Trophoblast cell (in vitro differentiated cells and primary cell): Measurements from ENCODE around the gene CD160.

Experiments
- DNase-seq, 2 donors: peaks; one replicate each; pipeline ENCODE4 v3.0.0-alpha.2; 2016
- H2AFZ ChIP-seq: 2 replicates; pipeline ENCODE4 v1.6.1; 2013; ENCODE audit warnings: low read length, moderate library complexity, mild to moderate bottlenecking; ENCODE audit not compliant: insufficient read depth, poor library complexity
- H2AK5ac ChIP-seq: 2 replicates; pipeline ENCODE4 v1.6.1; 2013; ENCODE audit warnings: mild to moderate bottlenecking, low read length
- H2BK120ac ChIP-seq: 2 replicates; pipeline ENCODE4 v1.6.1; 2013; ENCODE audit warnings: low read length, mild to moderate bottlenecking, moderate library complexity; ENCODE audit not compliant: insufficient read depth, poor library complexity
- H2BK12ac ChIP-seq: 2 replicates; pipeline ENCODE4 v1.6.1; 2013; ENCODE audit warnings: mild to moderate bottlenecking, low read length, moderate library complexity
- H2BK5ac ChIP-seq: 2 replicates; pipeline ENCODE4 v1.6.1; 2013; ENCODE audit warnings: low read length, low read depth, moderate library complexity, mild to moderate bottlenecking; ENCODE audit not compliant: poor library complexity
- H3K14ac ChIP-seq: 2 replicates; pipeline ENCODE4 v1.6.1; 2013; ENCODE audit warnings: mild to moderate bottlenecking, low read length
- H3K18ac ChIP-seq: 2 replicates; pipeline ENCODE4 v1.6.1; 2013; ENCODE audit warnings: mild to moderate bottlenecking, low read length
- H3K23ac ChIP-seq: 2 replicates; pipeline ENCODE4 v1.6.1; 2013; ENCODE audit warnings: low read length
- H3K27ac ChIP-seq: 2 replicates; pipeline ENCODE4 v1.5.1; 2013; ENCODE audit warnings: low read depth, mild to moderate bottlenecking, inconsistent platforms, low read length, moderate library complexity
- H3K27me3 ChIP-seq: 2 replicates; pipeline ENCODE4 v1.6.1; 2013; ENCODE audit warnings: inconsistent platforms, mild to moderate bottlenecking, low read length, moderate library complexity; ENCODE audit not compliant: insufficient read depth
- H3K36me3 ChIP-seq, 2 experiments: 1 replicate in 1 of 2; 2 replicates in 1 of 2; pipeline ENCODE4 v1.6.1; 2013; ENCODE audit warnings: low read length in 2 of 2, mild to moderate bottlenecking in 2 of 2, moderate library complexity in 1 of 2; ENCODE audit not compliant: insufficient read depth in 2 of 2, control insufficient read depth in 1 of 2
- H3K4ac ChIP-seq: 2 replicates; pipeline ENCODE4 v1.6.1; 2013; ENCODE audit warnings: low read depth, mild to moderate bottlenecking, low read length, moderate library complexity
- H3K4me1 ChIP-seq, 2 experiments: 1 replicate in 1 of 2; 2 replicates in 1 of 2; pipeline ENCODE4 v1.6.1; 2013; ENCODE audit warnings: low read length in 2 of 2, mild to moderate bottlenecking in 2 of 2, moderate library complexity in 1 of 2; ENCODE audit not compliant: insufficient read depth in 2 of 2, control insufficient read depth in 1 of 2
- H3K4me2 ChIP-seq: 2 replicates; pipeline ENCODE4 v1.6.1; 2013; ENCODE audit warnings: inconsistent platforms, mild to moderate bottlenecking, low read length, moderate library complexity
- H3K4me3 ChIP-seq: 2 replicates; pipeline ENCODE4 v1.5.1; 2013; ENCODE audit warnings: mild to moderate bottlenecking, low read depth, low read length, inconsistent platforms
- H3K79me1 ChIP-seq: one replicate; pipeline ENCODE4 v1.6.1; 2013; ENCODE audit warnings: low read length
- H3K79me2 ChIP-seq: 2 replicates; pipeline ENCODE4 v1.6.1; 2013; ENCODE audit warnings: low read length, mild to moderate bottlenecking; ENCODE audit not compliant: control insufficient read depth, insufficient read depth, poor library complexity
- H3K9ac ChIP-seq: 2 replicates; pipeline ENCODE4 v1.6.1; 2013; ENCODE audit warnings: mild to moderate bottlenecking, low read length
- H3K9me3 ChIP-seq: 2 replicates; pipeline ENCODE4 v1.6.1; 2013; ENCODE audit warnings: low read depth, mild to moderate bottlenecking, control low read depth, inconsistent platforms, low read length; ENCODE audit not compliant: insufficient read depth
- H4K12ac ChIP-seq: 2 replicates; pipeline ENCODE4 v1.6.1; 2013; ENCODE audit warnings: low read depth, mild to moderate bottlenecking, low read length, moderate library complexity
- H4K8ac ChIP-seq: 2 replicates; pipeline ENCODE4 v1.6.1; 2013; ENCODE audit warnings: low read depth, mild to moderate bottlenecking, low read length, moderate library complexity
- H4K91ac ChIP-seq: one replicate; pipeline ENCODE4 v1.6.1; 2013; ENCODE audit warnings: low read depth, mild to moderate bottlenecking, low read length, moderate library complexity
- WGBS: extraction: QIAGEN DNeasy Blood & Tissue Kit; methylation state at CpG from one replicate; pipeline ENCODE4 v1.1.7; 2013; ENCODE audit warnings: missing lambda C conversion rate; ENCODE audit not compliant: insufficient read length, insufficient coverage; ENCODE audit errors: extremely low coverage; 5-methylcytosine and 5-hydroxymethylcytosine counted together

CD160 gene

DNA sequence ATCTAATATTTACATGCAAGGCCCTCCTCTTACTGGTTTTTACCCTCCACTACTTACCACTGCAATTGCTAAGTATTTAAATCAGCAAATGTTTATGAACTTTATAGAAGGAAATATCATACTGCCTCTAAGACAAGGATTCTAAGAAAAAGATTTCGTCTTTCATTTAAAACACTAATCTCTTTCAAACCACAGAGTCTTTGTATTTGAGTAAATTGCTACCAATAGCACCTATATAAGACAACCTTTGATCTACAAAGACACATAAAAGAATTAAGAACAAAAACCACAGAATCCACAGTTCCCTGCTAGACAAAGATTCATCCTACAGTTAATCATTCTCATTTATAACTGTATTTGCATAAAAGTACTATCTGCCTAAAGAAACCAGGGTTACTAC lies 67.0 kb downstream of the CD160 start:
- H4K8ac ChIP-seq: no peak overlapping the region
- no peak overlapping the region for H2AK5ac ChIP-seq
- no peak overlapping the region for H3K23ac ChIP-seq
- H4K12ac ChIP-seq: no peak overlapping the region
- no peaks in the 10 kb centered on the region for H3K9me3 ChIP-seq
- no peak overlapping the region for H4K91ac ChIP-seq
- no peak overlapping the region for H2BK5ac ChIP-seq
- no peak overlapping the region for H2BK120ac ChIP-seq
- no peak for DNase-seq
- no peaks in the 10 kb centered on the region for H3K27me3 ChIP-seq
- H3K18ac ChIP-seq: no peak overlapping the region
- no peaks in the 10 kb centered on the region for H3K79me2 ChIP-seq
- no peak overlapping the region for H3K4me3 ChIP-seq
- H2BK12ac ChIP-seq: no peak overlapping the region
- no peak overlapping the region for H2AFZ ChIP-seq
- no peaks in the 10 kb centered on the region for H3K4me1 ChIP-seq
- no peak overlapping the region for H3K4ac ChIP-seq
- no peak overlapping the region for H3K27ac ChIP-seq
- H3K9ac ChIP-seq: no peak overlapping the region
- H3K14ac ChIP-seq: no peak overlapping the region
- peaks cover 0 to 3% of the 10 kb centered on the region in 2 experiments for H3K36me3 ChIP-seq
- WGBS: no CpG with 5 or more reads among the region's 1 CpG
- no peaks in the 10 kb centered on the region for H3K79me1 ChIP-seq
- no peak overlapping the region for H3K4me2 ChIP-seq

DNA sequence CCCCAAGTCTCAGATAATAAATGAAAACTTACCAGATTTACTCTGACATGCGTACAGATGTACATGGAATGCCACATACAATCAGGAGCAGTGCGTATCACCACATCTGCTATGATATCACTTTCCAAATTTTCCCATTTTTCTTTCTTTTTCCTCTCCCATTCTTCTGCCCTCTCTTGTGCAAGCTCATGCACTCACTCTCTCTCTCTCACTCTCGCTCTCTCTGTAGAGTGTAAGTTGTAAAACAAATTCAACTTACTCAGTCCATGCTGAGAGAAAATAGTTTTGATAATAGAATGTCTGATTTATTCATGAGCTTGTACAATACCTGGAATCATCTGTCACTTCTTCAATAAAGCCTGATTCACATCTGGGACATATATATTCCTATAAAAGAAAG lies 69.3 kb downstream of the CD160 start:
- Histone ChIP-seq H3K4me1 (no peaks in the 10 kb centered on the region), H3K79me2 (no peaks in the 10 kb centered on the region), H2AK5ac (no peak overlapping the region), H4K91ac (no peak overlapping the region), H2BK5ac (no peak overlapping the region), H3K18ac (no peak overlapping the region), H2BK120ac (no peak overlapping the region), H4K12ac (no peak overlapping the region), H3K4me3 (no peak overlapping the region), H3K9ac (no peak overlapping the region), H3K9me3 (no peaks in the 10 kb centered on the region), H3K4ac (no peak overlapping the region), H3K14ac (no peak overlapping the region), H3K79me1 (no peaks in the 10 kb centered on the region), H3K23ac (no peak overlapping the region), H2AFZ (no peak overlapping the region), H3K36me3 (peaks cover 2 to 3% of the 10 kb centered on the region in 2 experiments), H4K8ac (no peak overlapping the region), H3K27me3 (no peaks in the 10 kb centered on the region), H2BK12ac (no peak overlapping the region), H3K27ac (no peak overlapping the region), H3K4me2 (no peak overlapping the region)
- DNase-seq: no peak
- no CpG with 5 or more reads among the region's 3 CpGs for WGBS
